Body of pancreas (tissue), 4 donors: ENCODE data around the gene WFDC12. TPM values are rescaled to one million over a fixed set of nuclear protein-coding genes. Genes with fewer than 3 reads are reported as not detected.

Experiments
- ATAC-seq: fragments of 150-250 bp; one replicate; pipeline ENCODE4 v1.9.1; 2016
- DNase-seq, 4 donors: peaks; one replicate each; pipeline ENCODE4 v3.0.0-alpha.2; 2019
- H3K27ac ChIP-seq, 4 donors: fragments of 200-600 bp; sonication (generic); 1 replicate in 3 of 4; 2 replicates in 1 of 4; pipeline versions ENCODE4 v1.5.1 to v1.6.1; 2016 to 2019; ENCODE audit warnings: mild to moderate bottlenecking in 1 of 4, mixed read lengths in 1 of 4, moderate library complexity in 1 of 4
- H3K27me3 ChIP-seq, 2 donors: fragments of 200-600 bp; sonication (generic); one replicate each; pipeline ENCODE4 v1.6.0; 2016; ENCODE audit warnings: mild to moderate bottlenecking in 1 of 2
- H3K36me3 ChIP-seq, 2 donors: fragments of 200-600 bp; sonication (generic); replicated peaks in 1 of 2; 2 replicates each; pipeline ENCODE4 v1.5.1; 2016; ENCODE audit warnings: low read depth in 2 of 2; ENCODE audit not compliant: insufficient read depth in 1 of 2
- H3K4me1 ChIP-seq: fragments of 200-600 bp; sonication (generic); one replicate; pipeline ENCODE4 v1.6.0; 2016
- H3K4me3 ChIP-seq, 2 donors: fragments of 200-600 bp; sonication (generic); 1 replicate in 1 of 2; 2 replicates in 1 of 2; pipeline ENCODE4 v1.5.1; 2016 to 2019
- H3K9me3 ChIP-seq, 3 donors: fragments of 200-600 bp; sonication (generic); 1 replicate in 2 of 3; 2 replicates in 1 of 3; pipeline ENCODE4 v1.5.1; 2016
- POLR2A ChIP-seq, 3 donors: fragments of 450-650 bp; IDR thresholded peaks; one replicate each; pipeline ENCODE4 v1.6.1; 2016; ENCODE audit warnings: antibody characterized with exemption in 3 of 3, mild to moderate bottlenecking in 2 of 3
- WGBS, 2 donors: methylation state at CpG; one replicate each; pipeline ENCODE4 v1.1.5; 2017; 5-methylcytosine and 5-hydroxymethylcytosine counted together
- intact Hi-C: fragments of 100-400 bp; cut with DNase I; formaldehyde crosslinking; loops from one replicate; pipeline ENCODE4 v1.15.1; 2023
- total RNA-seq, 2 donors: library from RNA; depleted of rRNA; stranded (reverse); fragments of >200 nt; gene quantifications; one replicate each; pipeline ENCODE4 v1.1.0, GENCODE V29; 2016
- TF ChIP-seq, protein P1 (sequence below), 7 experiments: fragments of 450-650 bp in 4 of 7; fragments of 200-600 bp in 3 of 7; sonication (generic) in 3 of 7; IDR thresholded peaks; one replicate each; pipeline ENCODE4 v1.5.1; 2016 to 2019; ENCODE audit warnings: antibody characterized with exemption in 7 of 7

WFDC12 gene
- total RNA-seq, 2 donors from 2014 or later: not detected

DNA sequence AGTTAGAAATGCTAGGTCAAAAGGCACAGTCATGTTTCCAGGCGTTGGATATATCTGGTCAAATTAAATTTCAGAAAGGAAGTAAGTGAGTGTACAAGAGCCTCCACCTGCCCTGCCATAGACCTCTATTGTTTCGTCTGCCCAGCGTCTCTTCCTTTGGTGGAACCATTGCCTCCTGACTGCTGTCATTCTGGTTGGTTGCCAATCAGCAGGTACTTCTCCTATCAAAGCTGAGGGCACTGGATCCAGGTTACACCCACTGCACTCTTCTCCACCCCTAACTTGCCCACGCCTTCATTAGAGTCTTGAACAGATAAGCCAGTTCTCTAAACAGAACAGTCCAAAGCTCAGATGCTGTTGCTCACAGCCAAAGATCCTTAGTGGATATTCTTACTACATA lies 6.7 kb downstream of the WFDC12 start:
- DNase-seq (no peak), ATAC-seq (no peak)
- Histone ChIP-seq H3K36me3 (no peaks in the 10 kb centered on the region), H3K4me3 (no peak overlapping the region), H3K27me3 (no peaks in the 10 kb centered on the region), H3K4me1 (no peaks in the 10 kb centered on the region), H3K27ac (no peak overlapping the region), H3K9me3 (no peaks in the 10 kb centered on the region)
- TF ChIP-seq POLR2A (IDR thresholded peaks at IDR 0.05): no peak
- TF ChIP-seq, protein P1, sequence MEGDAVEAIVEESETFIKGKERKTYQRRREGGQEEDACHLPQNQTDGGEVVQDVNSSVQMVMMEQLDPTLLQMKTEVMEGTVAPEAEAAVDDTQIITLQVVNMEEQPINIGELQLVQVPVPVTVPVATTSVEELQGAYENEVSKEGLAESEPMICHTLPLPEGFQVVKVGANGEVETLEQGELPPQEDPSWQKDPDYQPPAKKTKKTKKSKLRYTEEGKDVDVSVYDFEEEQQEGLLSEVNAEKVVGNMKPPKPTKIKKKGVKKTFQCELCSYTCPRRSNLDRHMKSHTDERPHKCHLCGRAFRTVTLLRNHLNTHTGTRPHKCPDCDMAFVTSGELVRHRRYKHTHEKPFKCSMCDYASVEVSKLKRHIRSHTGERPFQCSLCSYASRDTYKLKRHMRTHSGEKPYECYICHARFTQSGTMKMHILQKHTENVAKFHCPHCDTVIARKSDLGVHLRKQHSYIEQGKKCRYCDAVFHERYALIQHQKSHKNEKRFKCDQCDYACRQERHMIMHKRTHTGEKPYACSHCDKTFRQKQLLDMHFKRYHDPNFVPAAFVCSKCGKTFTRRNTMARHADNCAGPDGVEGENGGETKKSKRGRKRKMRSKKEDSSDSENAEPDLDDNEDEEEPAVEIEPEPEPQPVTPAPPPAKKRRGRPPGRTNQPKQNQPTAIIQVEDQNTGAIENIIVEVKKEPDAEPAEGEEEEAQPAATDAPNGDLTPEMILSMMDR (IDR thresholded peaks at IDR 0.05): no peak
- 43 to 49% methylated on average over 4 of the region's 4 CpGs for WGBS, 2 donors
- intact Hi-C loops: no loop called here

DNA sequence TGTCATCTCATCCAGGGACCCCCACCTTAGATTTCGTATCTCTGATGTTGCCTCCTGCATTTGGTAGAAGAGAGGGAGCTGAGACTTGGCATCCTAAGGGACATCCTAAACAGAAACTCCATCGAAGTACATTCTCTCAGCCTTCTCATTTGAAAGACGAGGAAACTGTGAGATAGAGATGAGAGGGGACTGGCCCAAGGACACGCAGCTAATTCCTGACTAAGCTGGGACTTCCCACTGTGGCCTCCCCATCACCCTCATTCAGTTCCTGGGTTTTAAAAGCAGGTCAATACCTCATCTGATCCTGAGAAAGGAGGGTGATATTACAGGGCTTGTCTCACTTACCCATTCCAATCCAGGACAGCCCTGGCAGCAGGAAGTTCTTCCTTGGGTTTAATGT lies 8.4 kb downstream of the WFDC12 start:
- no peak overlapping the region for H3K27ac ChIP-seq
- 64 to 74% methylated on average over 3 to 4 of the region's 4 CpGs for WGBS, 2 donors
- intact Hi-C loops: no loop called here
- H3K9me3 ChIP-seq: no peaks in the 10 kb centered on the region
- no peaks in the 10 kb centered on the region for H3K27me3 ChIP-seq
- H3K4me1 ChIP-seq: no peaks in the 10 kb centered on the region
- ATAC-seq (no peak), DNase-seq (no peak)
- no peak overlapping the region for H3K4me3 ChIP-seq
- H3K36me3 ChIP-seq: no peaks in the 10 kb centered on the region
- TF ChIP-seq POLR2A (IDR thresholded peaks at IDR 0.05): no peak
- TF ChIP-seq, protein P1 (IDR thresholded peaks at IDR 0.05): no peak

DNA sequence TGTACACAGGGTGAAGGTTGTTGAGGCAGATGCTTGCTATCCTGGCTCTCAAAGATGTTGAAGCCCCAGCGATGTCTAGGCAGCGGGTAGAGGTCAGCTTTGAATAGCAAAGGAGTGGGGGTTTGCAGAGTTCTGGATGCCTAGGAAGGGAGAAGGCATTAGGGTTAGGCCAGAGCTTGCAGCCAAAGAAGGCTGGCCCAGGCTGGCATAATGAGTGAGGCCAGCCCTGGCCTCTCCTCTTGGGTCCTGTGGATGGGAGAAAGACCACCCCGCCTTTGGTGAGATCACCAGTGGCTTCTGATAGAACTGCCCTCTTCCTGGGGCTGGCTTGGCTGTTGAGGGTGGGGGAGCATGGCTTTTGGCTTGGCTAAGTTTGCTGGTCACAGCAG lies 8.9 kb downstream of the WFDC12 start:
- no peaks in the 10 kb centered on the region for H3K27me3 ChIP-seq
- ATAC-seq (no peak), DNase-seq (no peak)
- no peaks in the 10 kb centered on the region for H3K4me1 ChIP-seq
- H3K27ac ChIP-seq: no peak overlapping the region
- no peak overlapping the region for H3K4me3 ChIP-seq
- TF ChIP-seq POLR2A (IDR thresholded peaks at IDR 0.05): no peak
- TF ChIP-seq, protein P1 (IDR thresholded peaks at IDR 0.05): no peak
- 69 to 76% methylated on average over 3 of the region's 3 CpGs for WGBS, 2 donors
- intact Hi-C loops: no loop called here
- H3K36me3 ChIP-seq: no peaks in the 10 kb centered on the region
- H3K9me3 ChIP-seq: no peaks in the 10 kb centered on the region

DNA sequence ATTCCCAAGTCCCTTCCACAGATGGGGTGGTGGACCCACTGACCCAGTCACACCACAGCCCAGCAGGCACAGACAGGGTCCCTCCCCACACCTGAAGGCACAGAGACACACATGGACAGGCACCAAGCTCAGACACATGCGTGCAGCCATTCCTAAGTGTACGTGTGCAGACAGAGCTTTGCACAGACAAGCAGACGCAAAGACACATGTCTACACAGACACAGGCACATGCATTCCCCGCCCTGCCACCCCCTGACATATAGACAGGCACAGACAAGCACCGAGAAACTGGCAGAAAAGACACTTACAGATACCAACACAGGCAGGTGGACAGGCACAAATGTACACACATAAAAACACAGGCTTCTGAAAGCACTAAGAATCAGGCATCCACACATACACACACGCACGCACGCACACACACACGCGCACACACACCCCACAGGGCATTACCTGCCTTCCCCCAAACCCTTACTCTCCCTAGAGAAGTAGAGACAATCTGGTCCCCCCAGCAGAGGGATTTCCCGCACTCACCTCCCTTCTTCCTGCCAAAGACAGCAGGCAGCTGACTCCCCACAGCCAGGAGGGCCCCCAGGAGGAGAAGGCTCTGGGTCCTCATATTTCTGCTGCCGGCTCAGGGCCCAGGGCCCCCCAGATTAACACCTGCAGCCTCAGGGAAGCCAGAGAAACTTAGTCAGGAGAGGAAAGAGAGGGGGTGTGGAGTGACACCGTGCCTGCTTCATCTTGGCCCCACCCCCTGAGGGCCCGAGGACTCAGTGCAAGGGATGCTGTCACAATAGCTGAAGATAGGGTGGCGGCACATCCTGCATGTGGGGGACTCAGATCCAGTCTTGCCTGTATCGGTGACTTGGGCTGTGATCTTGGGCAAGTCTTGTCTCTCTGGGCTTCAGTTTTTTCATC lies 9.5 kb downstream of the WFDC12 start, which contains the start of gene WFDC5:
Gene WFDC5 (minus strand): TSS at position 710 of the 921 bp plus-strand sequence. CDS start 91 bp downstream, at position 619.
- ATAC-seq (no peak), DNase-seq (no peak)
- no peaks in the 10 kb centered on the region for H3K27me3 ChIP-seq
- no peak within 1 kb of the TSS for H3K27ac ChIP-seq
- TF ChIP-seq, protein P1 (IDR thresholded peaks at IDR 0.05): no peak
- no peak for TF ChIP-seq POLR2A (IDR thresholded peaks at IDR 0.05)
- no peaks in the 10 kb centered on the region for H3K4me1 ChIP-seq
- no peaks in the 10 kb centered on the region for H3K36me3 ChIP-seq
- no peaks in the 10 kb centered on the region for H3K9me3 ChIP-seq
- no peak within 1 kb of the TSS for H3K4me3 ChIP-seq
- intact Hi-C loops: no loop called here
- 53 to 54% methylated on average over 16 of the region's 16 CpGs for WGBS, 2 donors
